Right hindlimb (tissue), 1 donor: Measurements from ENCODE around the gene SLC39A6.
A peak's percentile ranks its signal among the peaks of the same experiment; 100 is the strongest.
"Not testable (repeated sequence)": the region's sequence is repeated elsewhere in the genome, so short reads cannot be mapped to it uniquely, and the experiment has no call there.

Source experiments
- DNase-seq: peaks from one replicate; pipeline ENCODE4 v3.0.0-alpha.2; 2018

Gene SLC39A6

DNA sequence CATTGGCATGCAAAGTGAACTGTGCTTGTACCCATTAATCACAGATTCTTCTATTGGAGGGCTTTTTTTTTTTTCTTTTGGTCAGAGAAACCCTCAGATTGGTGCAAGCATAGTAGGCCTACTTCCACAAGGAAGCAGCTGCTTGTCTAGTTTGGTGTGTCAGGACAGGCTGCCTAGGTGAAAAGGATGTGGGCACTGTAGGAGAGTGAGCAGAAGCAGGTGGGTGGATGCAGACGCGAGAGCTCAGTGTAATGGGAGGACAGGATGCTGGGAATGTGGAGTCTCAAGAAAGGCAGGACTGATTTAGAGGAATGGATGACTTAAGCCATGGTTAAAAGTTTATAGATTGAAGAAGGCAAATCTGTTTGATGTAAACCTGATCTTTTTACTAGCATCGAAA is 3.6 kb upstream of the SLC39A6 start:
- DNase-seq = no peak

DNA sequence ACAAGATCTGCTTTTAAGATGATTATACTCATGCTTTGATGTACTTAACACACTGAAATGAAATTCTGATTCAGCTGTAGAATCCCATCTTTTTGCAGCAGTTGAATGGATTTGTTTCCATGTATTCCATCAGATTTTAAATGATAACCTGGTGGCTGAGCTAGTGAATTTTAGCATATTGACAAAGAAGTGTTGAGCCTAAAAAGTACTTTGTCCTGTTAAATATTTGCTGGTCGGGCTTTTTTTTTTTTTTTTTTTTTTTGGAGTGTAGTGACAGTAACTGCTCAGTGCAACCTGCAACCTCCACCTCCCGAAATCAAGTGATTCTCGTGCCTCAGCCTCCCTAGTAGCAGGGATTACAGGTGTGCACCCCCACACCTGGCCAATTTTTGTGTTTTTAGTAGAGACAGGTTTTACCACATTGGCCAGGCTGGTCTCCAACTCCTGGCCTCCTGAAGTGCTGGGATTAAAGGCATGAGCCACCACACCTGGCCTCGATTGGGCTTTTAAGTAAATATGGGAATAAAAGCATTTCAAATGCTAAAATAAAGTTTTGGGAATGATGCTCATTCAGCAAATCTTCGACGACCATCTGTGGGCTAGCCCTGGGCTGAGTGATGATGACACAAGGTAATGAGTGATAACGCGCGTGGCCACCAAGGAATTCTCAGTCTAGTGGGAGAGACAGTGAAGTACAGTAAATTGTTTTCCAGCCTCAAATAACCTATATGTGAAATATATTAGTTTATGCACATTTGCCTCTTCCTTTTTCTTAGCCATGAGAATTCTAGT is 2.7 kb upstream of the SLC39A6 start:
- DNase-seq = no peak

DNA sequence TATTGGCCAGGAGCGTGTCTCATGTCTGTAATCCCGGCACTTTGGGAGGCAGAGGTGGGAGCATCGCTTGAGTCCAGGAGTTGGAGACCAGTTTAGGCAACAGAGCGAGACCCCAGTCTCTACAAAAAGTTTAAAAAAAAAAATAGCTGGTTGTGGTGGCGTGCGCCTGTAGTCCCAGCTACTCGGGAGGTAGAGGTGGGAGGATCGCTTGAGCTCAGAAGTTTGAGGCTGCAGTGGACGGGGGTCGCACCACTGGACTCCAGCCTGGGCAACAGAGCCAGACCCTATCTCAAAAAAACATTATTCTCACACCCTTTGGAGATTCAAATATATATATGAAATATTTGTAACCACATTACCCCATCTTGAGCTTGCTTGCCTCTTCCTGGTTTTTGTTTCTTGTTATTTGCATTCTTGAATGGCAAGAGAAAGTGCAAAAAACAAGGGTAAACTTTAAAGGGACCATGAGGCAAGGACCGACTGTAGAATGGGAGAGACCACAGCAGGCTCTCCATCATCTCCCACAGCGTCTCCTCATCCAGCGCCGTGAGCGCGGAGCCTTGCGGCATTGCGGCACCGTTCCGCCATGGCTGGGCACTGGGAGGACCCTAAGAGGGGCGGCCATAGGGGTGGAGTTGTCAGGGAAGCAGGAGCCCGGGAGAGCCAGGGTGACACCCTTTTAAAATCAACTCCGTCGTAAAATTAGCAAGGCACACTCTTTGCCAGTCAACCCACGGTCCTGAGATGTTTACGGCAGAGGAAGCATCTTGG is 1.9 kb upstream of the SLC39A6 start:
- no peak for DNase-seq

DNA sequence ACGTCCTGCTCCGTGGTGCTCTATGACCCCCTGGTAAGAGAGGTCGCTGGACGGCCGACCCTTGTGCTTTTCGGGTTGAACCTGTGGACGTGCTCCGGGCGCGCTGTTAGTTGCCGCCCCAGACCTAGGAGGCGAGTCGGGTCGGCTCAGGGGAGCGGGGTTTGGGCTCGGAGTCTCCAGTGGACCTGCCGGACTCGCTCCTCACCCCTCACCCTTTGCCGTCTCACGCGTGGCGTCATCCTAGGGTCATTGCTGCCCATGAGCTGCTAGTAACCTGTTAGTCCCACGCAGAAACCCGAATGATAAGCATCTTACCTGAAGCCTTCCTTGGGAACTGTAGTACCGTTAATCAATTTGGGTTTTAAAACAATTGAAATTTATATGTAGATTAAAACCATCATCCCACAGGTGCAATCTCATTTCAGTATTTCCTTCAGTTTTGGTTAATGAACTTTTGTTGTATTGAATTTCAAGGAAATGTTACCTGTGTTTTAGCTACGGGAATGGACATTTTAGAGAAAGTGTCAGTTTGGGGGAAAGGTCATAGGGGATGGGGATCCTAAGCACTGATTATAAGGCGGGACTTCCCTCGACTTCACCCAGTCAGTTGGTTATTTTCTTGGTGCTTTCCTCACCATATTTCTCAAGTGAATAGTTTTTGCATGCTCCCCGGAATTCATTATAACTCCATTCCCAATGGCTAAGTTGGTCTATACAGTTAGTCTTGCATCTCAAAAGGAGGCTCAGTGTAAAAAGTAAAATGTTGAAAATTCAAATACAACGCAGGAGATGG is 1.1 kb upstream of the SLC39A6 start:
- DNase-seq = no peak

DNA sequence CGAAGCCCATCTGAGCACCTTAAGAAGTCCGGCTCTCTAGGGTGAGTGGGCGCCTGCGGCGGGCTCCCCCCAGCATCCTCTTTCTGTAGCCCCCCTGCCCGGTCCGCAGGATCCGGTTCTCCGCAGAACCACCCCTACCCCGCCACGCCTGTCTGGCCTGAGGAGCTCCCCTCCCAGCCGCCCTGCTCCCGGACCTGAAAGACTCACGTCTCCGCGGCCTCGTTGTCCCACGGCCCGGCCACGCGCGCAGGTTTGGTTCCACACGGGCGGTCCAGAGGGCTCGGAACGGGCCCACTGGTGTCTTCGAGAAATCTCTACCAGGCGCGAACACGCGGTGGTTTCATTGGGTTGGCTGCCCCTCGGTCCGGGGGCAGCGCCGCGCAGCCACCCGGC is 237 bp downstream of the SLC39A6 start:
- DNase-seq = no peak

DNA sequence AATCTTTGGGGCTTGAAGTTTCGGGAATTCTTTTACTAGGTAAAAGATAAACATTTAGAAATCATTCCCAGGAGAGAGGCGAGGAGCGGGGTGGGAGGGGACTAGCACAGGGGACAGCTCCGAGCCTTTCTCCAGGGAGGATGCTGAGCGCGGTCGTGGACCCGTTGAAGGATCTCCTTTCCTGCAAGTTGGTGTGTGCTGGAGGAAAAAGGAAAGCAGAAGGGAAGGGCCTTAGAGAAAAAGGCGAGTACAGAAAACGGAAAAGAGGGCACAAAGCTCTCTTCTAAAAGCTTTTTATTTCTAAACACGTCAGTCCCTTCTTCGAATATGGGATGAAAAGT is 640 bp downstream of the SLC39A6 start:
- DNase-seq = peak; percentile 30

DNA sequence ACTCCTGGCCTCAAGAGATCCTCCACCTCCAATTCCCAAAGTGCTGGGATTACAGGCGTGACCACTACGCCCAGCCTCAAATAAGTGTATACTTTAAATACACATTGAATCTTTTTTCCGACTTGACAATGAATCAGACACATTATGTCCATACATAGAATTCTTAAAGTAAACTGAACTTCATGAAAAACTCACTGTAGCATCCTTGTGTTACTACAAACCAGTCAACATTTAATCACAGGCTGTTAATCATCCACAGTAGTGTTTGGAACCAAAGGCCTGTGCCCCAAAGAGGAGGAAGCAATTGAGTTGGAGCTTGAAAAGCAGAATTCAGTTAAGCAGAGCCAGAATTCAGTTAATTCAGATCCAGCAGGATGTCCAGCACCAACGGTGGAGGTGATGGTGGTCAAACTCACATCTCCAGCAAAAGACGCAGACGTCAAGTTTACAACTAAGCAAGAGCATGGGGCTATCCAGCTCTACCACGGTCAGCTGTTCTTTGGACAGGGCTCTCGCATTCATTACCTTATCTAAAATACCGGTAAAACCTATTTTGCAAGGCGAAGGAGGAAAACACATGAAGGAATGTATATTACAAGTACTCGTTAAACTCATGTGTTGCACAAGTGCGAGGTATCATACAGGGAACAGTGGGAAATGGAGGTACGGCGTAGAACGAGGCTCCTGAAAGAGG is 1.2 kb downstream of the SLC39A6 start:
- no peak for DNase-seq

DNA sequence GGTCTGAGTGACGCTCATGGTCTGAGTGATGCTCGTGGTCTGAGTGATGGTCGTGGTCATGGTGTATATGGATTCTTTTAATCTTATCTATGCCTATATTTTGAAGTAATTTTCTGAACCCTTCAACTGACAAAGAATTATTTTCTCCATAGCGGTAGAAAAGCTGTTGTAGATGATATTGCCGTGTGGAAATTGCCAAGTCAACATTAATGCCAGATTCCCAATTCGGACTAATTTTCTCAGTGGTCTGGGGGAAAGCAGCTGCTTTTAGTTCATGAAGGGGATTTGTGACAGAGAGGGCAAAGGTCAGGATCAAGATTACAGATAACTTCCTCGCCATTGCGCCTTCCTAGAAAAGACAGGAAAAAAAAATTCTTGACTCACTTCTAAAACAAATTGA is 2.5 kb downstream of the SLC39A6 start:
- DNase-seq = no peak

DNA sequence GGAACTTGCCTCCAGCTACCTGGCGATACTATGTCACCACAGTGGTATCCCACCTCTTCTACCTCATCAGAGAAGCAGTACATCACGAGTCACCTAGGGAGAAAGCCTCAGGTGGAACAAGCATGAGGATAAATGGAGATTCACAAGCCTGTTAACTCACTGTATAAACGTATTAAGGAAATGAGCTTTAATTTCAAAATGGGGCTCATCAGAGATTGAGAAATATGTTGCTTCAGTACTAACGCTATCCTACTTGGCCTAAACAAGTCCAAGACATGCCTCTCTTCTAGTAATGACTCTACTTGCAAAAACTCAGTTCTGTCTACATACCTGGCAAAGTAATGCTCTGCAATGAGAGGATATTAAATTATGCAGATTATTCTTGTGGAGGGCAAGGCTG is 4.3 kb downstream of the SLC39A6 start:
- DNase-seq = no peak

DNA sequence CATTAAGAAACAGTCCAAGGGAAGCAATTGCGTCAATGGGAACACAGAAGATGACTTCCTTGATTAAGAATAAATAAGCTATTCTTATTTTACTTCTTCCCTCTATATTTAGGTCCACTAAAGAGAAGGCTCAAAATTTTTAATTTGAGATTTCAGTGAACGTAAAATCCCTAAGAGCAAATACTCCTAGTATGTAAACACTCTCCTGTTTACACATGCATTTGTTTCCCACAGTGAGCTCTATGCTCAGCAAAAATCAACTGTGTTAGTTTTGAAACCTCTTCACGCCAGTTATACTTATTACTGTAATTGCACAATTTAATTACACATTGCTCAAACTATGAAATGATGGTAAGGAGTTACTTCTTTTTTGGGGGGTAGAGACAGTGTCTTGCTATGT is 8.8 kb downstream of the SLC39A6 start:
- DNase-seq = no peak

DNA sequence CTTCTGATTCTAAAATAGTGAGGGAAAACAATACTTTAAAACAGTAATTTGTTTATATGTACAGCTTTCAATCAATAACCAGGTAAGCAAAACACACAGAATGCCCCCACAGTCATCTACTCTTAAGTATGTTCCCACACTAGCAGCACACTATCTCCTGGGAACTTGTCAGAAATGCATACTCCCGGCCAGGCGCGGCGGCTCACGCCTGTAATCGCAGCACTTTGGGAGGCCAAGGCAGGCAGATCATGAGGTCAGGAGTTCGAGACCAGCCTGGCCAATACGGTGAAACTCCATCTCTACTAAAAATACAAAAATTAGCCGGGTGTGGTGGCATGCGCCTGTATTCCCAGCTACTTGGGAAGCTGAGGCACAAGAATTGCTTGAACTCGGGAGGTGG is 12.4 kb downstream of the SLC39A6 start:
- not testable (repeated sequence) for DNase-seq

DNA sequence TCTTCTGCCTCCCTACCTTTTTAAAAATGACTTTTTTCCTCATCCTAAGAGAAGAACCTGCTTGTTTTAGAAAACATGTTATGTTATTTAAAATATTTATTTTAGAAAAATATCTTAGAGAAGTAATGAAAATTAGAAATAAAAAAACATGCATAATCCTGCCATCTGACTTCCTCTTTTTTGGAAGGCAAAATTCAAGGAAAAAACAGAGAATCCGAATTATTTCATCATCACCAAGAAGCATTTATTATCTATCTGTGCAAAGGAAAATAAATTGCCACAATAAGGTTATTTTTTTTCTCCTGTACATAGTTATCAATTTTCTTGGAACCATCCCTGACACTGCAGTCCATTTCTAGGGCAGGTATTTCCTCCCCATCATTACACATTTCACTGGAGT is 14.4 kb downstream of the SLC39A6 start:
- no peak for DNase-seq

DNA sequence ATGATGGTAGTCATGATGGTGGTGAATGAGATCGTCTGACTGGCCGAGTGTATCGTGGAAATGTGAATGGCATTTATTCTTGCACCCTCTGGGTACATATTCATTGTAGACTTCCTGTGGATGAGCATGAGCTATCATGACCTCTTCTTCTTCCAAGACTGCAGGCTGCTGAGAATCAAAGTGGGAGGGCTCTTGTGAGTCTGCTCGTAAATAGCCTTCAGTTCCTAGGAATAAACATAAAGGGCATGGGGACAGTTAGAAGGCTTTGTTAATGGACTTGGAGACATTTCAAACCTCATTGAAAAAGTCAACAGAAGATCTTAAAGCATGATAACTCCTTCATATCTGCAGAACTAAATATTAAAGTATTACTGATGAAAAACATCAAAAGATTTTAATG is 14.9 kb downstream of the SLC39A6 start:
- DNase-seq = no peak

DNA sequence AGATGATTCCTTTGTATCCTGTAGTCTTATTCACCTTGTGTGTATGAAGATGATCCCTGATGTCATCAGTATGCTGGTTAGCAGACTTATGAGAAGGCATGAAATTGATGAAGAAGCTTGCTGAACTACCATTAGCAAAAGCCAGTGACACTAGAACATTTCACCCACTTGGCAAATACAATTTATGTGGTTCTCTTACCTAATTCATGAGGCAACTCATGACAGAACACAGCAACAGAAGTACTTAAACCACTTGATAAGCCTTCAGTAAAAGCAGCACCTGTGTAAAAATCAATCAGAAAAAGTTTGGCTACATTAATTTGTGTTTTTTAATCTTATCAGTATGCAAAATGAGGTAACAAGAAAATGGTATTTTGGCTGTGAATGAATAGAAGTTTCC is 16.8 kb downstream of the SLC39A6 start:
- DNase-seq = no peak

DNA sequence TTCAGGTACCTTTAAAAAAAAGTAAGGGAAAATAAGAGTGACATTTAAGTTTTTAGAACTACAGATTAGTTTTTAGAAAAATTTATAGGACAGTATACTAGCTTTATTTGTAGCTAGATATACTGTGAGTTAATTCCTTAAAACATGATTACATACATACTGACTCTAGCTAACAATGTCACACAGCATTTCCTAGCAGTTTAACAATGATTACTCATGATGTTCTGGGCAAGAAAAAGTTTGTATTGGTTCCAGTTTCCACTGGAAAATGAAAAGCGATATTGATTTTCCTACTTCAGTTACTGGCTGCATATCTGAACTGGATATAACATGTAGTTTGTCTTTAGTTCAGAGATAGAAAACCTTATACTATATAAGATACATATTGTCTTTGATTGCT is 19.4 kb downstream of the SLC39A6 start:
- no peak for DNase-seq

DNA sequence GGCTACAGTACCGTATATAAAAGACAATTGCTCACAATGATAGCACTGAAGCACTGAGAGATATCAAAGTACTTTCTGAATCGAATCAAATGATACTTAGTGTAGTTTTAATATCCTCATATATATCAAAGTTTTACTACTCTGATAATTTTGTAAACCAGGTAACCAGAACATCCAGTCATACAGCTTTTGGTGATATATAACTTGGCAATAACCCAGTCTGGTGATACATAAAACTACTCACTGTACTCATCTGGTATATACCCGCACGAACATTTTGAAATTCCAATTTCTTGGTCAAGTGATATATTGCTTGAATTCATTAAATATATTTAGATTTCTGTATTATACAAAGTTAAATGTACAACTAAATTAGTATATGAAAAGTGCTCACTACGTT is 20.5 kb downstream of the SLC39A6 start:
- DNase-seq = no peak

DNA sequence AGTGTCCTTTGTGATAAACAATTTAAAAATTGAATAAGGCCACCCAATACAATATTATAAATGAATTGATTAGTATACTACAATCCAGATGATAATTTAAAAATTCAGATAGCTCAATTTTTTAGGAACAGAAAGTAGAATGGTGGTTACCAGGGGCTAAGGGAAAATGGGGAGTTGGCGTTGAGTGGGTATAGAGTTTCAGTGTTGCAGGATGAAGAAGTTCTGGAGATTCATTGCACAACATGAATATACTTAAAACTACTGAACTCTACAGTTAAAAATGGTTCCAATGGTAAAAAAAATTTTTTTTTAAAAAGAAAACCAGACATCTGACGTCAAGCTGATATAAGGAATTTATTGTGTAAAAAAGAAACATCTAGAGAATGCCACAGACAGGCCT is 20.9 kb downstream of the SLC39A6 start:
- no peak for DNase-seq

DNA sequence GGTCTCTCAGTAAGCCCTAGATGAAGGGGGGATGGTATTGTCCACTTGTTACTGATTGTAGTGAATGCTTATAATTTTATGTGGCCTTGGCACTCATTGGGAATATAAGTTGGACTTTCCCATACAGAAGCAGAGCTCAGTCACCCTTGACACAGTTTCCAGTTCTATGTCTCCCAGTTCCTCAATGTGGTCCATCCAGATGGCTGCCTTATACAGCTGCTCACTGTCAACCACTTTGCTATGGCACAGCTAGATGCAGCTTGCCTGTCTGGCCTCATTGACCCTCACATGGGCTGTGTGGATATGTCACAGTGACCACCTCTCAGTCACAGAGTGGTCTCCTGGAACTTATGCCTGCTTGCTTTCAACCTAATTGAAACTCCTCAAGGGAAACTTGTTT is 21.7 kb downstream of the SLC39A6 start:
- DNase-seq = no peak

DNA sequence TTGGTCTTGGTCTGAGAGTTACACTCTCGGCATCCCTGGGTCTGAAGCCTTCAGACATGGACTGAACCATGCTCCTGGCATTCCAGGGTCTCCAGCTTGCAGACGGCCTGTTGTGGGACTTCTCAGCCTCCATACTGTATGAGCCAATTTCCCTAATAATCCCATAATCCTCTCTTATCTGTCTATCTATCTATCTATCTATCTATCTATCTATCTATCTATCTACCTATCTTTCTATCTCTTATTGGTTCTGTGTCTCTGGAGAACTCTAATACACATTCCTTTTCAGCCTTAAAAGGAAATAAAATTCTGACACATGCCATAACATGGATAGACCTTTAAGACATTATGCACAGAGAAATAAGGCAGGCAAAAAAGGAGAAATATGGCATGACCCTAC is 24.4 kb downstream of the SLC39A6 start:
- no peak for DNase-seq

DNA sequence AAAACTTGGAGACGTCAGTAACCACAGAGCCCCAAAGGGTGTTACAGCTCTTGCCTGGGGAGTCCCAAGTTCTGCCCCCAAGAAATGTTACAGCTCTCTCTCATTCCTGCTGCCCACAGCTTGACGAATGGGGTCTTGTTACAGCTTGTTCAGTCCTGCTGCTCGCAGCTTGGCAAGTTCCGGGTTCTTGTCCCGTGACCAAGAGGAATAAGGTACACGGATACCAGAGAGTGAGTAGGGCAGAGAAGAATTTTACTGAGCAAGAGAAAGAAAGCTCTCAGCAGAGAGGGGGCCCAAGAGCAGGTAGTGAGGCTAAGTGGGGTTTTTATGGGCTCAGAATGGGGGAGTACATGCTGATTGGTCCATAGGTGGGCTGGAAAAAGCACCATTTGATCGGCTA is 27.2 kb downstream of the SLC39A6 start:
- DNase-seq = no peak

DNA sequence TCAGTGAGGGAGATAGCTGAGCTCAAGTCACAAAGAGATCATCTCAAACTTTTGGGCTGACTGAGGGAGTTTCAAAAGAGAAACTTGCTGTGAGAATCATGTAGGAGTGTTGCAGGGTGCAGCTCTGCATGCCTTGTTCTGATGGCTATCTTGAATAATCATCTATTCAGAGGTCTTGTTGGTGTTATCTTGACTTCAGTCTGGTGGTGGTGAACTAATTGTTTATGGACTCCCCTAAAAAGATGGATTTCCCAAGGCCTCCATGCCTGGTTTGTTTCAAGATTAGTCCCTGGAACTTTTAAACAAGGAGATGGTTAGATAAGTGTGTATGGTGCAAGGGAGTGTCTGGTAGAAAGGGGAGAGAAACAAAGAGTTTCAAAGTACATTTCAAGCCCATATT is 29.8 kb downstream of the SLC39A6 start:
- no peak for DNase-seq

DNA sequence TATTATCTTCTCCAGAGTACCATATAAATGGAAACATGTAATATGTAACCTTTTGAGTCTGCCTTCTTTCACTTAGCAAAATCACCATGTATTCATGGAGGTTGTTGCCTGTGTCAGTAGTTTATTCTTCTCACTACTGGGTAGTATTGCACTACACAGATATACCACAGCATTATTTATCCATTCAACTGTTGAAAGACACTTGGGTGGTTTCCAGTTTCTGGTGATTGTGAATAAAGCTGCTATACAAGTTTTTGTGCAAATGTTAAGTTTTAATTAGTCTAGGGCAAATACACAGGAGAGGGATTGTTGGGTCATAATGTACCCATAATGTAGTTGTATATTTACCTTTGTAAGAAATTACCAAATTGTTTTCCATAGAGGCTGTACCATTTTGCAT is 32.2 kb downstream of the SLC39A6 start:
- DNase-seq = no peak

DNA sequence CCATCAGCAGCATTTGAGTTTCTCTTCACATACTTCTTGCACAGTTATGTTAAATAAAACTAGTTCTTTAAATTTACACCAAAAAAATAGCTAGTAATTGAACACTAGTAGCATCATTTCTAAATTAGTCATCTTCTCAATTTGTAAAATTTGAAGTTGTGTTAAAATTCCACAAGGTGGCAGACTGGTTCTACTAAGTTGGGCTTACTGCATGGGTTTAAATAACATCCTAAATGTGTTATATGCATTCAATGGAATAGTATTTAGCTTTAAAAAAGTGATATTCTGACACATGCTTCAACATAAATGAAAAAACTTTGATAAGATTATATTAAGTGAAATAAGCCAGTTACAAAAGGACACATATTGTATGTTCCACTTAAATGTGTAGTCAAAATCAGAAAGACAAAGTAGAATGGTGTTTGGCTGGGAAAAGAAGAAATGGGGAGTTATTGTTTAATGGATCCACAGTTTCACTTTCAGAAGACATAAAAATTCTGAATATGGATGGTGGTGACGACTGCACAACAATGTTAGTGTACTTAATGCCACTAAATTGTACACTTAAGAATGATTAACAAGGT is 33.1 kb downstream of the SLC39A6 start:
- DNase-seq = no peak
